Mucosa of descending colon (tissue), 3 donors: Measurements from ENCODE around the gene TMCO4. TPM values are rescaled to one million over a fixed set of nuclear protein-coding genes. Genes with fewer than 3 reads are reported as not detected.

Source experiments
- ATAC-seq: fragments of 200-7000 bp; cut with Tn5 transposase; one replicate; pipeline ENCODE4 v1.9.1; 2020; ENCODE audit warnings: mild to moderate bottlenecking, moderate library complexity
- DNase-seq, 3 donors: peaks; one replicate each; pipeline ENCODE4 v3.0.0-alpha.2; 2020
- H3K36me3 ChIP-seq: fragments of 200-600 bp; one replicate; pipeline ENCODE4 v1.8.0; 2021; ENCODE audit warnings: low read depth, mild to moderate bottlenecking
- H3K4me1 ChIP-seq: fragments of 200-600 bp; one replicate; pipeline ENCODE4 v1.8.0; 2021; ENCODE audit warnings: low read depth, mild to moderate bottlenecking
- H3K4me3 ChIP-seq: fragments of 200-600 bp; one replicate; pipeline ENCODE4 v1.8.0; 2021; ENCODE audit warnings: mild to moderate bottlenecking
- H3K9me3 ChIP-seq: fragments of 200-600 bp; one replicate; pipeline ENCODE4 v1.8.0; 2021; ENCODE audit warnings: mild to moderate bottlenecking
- intact Hi-C, 2 donors: fragments of 100-400 bp; cut with DNase I in 1 of 2; cut with micrococcal nuclease in 1 of 2; formaldehyde crosslinking; loops; one replicate each; pipeline versions ENCODE4 v1.11.0 to v1.11.1; 2022; cut with DNase I, micrococcal nuclease
- total RNA-seq, 3 donors: library from RNA; stranded (reverse); fragmentation: NEBNext Ultra II Directional in 2 of 3; extraction: Animal tissue kit (Norgen Biotek cat#: 25700) in 2 of 3; gene quantifications; one replicate each; pipeline versions ENCODE4 v1.2.1 to v1.2.4, GENCODE V29; 2021 to 2023
- TF ChIP-seq, protein P1 (sequence below): fragments of 200-600 bp; IDR thresholded peaks from one replicate; pipeline ENCODE4 v1.8.0; 2022; ENCODE audit warnings: antibody characterized with exemption, mild to moderate bottlenecking
- donor health status: DM: no; HTN: no; CAD: no; lungs with moderate emphysema.
- donor health status: DM: no; HTN: no; CAD: no.
- donor health status: DM: no; HTN: yes; CAD: no.

Gene TMCO4
- total RNA-seq, 3 donors from 2014 or later = 27.9 to 42.8 (median 31.9) TPM

DNA sequence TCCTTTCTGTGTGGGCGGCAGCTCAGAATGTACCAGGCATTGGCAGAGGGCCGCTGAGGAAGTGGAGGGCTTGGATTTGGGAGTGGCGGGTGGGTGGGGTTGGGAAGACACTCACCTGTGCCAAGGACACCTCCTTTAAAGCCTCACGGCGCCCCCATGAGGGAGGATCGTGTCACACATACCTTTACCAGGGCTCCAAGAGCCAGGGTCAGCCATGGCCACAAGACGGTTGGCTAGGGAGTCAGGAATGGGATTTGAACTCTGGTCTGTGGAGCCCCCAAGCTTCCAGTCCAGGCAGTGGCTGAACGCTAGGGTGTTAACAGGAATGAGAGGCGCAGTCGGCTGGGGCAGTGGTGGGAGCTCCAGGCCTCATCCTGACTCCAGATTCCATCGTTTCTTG lies 151.0 kb downstream of the TMCO4 start:
- H3K9me3 ChIP-seq = no peaks in the 10 kb centered on the region
- peak; percentile 31 for ATAC-seq
- no peak overlapping the region for H3K4me3 ChIP-seq
- no peaks in the 10 kb centered on the region for H3K36me3 ChIP-seq
- DNase-seq = peak; percentile 76 to 91 (median 91)
- peaks cover 40% of the 10 kb centered on the region for H3K4me1 ChIP-seq
- intact Hi-C loops = loop anchor here in 1 of 2 donors (10.0 kb wide), 1 partner anchor 54 kb away; a partner anchor contains a TSS
- TF ChIP-seq, protein P1, sequence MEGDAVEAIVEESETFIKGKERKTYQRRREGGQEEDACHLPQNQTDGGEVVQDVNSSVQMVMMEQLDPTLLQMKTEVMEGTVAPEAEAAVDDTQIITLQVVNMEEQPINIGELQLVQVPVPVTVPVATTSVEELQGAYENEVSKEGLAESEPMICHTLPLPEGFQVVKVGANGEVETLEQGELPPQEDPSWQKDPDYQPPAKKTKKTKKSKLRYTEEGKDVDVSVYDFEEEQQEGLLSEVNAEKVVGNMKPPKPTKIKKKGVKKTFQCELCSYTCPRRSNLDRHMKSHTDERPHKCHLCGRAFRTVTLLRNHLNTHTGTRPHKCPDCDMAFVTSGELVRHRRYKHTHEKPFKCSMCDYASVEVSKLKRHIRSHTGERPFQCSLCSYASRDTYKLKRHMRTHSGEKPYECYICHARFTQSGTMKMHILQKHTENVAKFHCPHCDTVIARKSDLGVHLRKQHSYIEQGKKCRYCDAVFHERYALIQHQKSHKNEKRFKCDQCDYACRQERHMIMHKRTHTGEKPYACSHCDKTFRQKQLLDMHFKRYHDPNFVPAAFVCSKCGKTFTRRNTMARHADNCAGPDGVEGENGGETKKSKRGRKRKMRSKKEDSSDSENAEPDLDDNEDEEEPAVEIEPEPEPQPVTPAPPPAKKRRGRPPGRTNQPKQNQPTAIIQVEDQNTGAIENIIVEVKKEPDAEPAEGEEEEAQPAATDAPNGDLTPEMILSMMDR = peak; percentile 22

DNA sequence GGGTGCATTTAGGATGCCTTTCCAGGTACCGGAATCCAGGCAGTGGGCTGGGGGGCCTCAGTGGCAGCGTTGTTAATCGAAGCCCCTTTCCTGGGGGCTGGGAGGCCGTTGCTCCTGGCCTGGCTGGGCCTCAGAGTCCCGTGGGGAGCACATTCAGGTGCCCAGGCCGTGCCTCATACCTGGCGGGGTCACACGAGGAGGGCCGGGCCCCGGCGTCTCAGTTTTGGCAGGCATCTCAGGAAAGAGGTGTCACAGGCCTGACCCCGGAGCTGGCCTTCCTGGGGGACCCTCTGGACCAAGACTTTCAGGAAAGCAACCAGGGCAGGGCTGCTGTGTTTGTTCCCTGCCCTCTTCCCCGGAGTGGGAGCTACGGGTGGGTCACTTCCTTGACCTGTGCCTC lies 151.5 kb downstream of the TMCO4 start:
- TF ChIP-seq, protein P1 = no peak
- DNase-seq = no peak
- no peak for ATAC-seq
- peaks cover 43% of the 10 kb centered on the region for H3K4me1 ChIP-seq
- intact Hi-C loops = loop anchor here in 1 of 2 donors (10.0 kb wide), 1 partner anchor 53 kb away; a partner anchor contains a TSS
- no peak overlapping the region for H3K4me3 ChIP-seq
- H3K9me3 ChIP-seq = no peaks in the 10 kb centered on the region
- H3K36me3 ChIP-seq = no peaks in the 10 kb centered on the region

DNA sequence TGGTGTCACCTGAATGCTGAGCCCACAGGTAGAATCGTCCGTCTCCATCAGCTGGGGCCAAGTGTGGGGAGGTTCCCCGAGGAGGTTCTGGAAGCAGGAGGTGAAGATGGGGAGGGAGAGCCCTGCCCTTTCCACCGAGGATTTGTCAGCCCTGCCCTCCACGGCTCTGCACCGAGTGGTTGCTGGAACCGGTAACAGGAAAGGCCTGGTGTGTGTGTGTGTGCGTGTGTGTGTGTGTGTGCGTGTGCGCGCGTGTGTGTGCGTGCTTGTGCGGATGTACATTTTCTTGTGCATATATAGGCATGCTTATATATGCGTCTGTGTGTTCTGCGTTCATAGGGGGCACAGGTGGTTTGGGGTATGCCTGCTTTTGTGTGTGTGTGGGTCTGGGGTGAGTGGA lies 152.1 kb downstream of the TMCO4 start:
- peaks cover 47% of the 10 kb centered on the region for H3K4me1 ChIP-seq
- intact Hi-C loops = loop anchor here in 1 of 2 donors (10.0 kb wide), 1 partner anchor 53 kb away; a partner anchor contains a TSS
- no peaks in the 10 kb centered on the region for H3K36me3 ChIP-seq
- TF ChIP-seq, protein P1 = no peak
- no peak overlapping the region for H3K4me3 ChIP-seq
- DNase-seq = peak; percentile 64 to 70 (median 70)
- H3K9me3 ChIP-seq = no peaks in the 10 kb centered on the region
- ATAC-seq = peak; percentile 5

DNA sequence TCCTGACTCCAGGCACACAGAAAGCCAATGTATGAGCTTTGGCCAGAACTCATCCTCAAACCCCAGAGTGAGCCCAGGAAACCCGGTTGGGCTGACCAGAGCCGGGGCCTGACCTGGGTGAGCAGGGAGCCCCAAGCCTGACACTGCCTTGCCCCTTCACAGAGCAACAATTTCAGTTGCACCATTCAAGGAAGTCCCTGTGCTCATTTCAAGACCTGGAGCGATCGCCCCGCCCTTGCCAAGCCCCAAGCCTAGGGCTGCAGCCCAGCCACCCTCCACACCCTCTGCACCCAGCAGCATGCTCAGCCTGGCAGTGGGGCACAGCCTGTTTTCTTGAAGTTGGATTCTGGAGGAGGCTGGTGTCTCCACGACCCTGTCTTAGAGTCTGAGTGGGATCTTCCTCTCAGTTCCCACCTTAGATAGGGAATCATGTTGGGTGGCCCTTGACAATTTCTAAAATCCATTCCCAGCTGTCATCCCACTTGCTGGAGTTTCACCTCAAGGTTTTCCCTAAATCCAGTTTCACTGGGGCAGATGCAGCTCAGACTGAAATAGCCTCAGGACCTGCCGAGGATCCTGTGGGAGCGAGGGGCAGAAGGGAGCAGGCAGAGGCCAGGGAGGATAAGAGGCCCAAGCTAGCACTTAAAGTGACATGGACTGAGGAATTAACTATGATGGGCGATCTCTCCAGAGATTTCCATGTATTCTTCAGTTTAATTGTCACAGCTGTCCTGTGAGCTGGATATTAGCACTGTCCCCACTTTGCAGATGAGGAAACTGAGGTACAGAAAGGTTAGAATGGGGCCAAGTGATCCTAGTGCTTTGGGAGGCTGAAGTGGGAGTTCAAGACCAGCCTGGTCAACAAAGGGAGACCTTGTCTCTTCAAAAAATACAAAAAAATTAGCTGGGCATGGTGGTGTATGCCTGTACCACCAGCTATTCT lies 153.1 kb downstream of the TMCO4 start:
- Histone ChIP-seq H3K4me3 (no peak overlapping the region), H3K4me1 (peaks cover 48% of the 10 kb centered on the region), H3K36me3 (no peaks in the 10 kb centered on the region), H3K9me3 (no peaks in the 10 kb centered on the region)
- ATAC-seq (peak; percentile 70), DNase-seq (peak; percentile 89 to 91 (median 91))
- TF ChIP-seq, protein P1 = no peak
- intact Hi-C loops = loop anchor here in 1 of 2 donors (10.0 kb wide), 1 partner anchor 52 kb away; a partner anchor contains a TSS

DNA sequence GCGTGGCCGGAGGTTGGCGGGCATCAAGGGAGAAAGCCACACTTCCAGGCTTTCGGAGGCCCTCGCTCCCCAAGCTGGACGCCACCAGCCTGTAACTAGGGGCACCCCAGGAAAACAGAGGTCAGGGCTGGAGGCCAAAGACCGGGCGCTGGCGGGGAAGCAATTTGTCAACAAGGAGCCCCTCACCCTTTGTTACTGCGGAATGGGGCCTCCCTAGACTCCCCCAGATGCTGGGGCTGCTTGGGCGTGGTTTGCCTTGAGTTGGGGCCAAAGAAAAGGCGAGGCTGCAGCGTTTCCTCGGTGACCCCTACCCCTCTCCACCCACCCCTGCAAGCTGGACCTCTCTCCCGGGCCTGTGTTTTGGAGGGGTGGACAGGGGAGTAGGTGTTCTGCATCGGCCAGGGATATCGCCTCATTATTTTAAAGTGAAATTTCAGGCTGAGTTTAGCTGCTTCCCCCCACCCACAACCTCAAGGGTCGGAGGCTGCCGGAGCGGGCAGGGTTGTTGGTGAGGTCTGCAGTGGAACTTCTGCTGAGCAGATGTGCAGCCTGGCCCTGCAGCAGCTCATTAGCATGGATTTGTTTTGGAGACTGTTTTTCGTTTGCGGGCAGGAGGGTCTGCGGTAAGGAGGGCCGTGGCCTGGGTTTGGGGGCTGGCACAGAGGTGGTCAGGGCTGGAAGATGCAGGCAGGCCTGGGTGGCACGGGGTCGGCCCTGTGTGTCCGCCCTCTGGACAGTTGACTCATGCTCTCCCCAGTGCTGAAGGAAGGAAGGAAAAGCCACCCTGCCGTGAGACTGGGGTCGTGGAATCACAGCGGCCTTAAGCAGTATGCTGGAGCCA lies 154.1 kb downstream of the TMCO4 start:
- H3K9me3 ChIP-seq = no peaks in the 10 kb centered on the region
- intact Hi-C loops = loop anchor here in 1 of 2 donors (10.0 kb wide), 1 partner anchor 51 kb away; a partner anchor contains a TSS
- peaks cover 48% of the 10 kb centered on the region for H3K4me1 ChIP-seq
- DNase-seq (peak; percentile 40 to 66 (median 63)), ATAC-seq (peak; percentile 23)
- peak overlapping the region; percentile 86 for H3K4me3 ChIP-seq
- no peaks in the 10 kb centered on the region for H3K36me3 ChIP-seq
- TF ChIP-seq, protein P1 = no peak
